Endothelial cell of umbilical vein (primary cell): ENCODE measurements around the gene RPS6KA5. TPM values are rescaled to one million over a fixed set of nuclear protein-coding genes. Genes with fewer than 3 reads are reported as not detected.

Experiments
- BruUV-seq: library from RNA; stranded (reverse); fragments of 400-500 nt; replicated peaks from 2 replicates; lab custom pipeline; 2021; lab: Mats Ljungman, UMichigan
- CTCF ChIA-PET: fragments of 300-600, 350-600 bp; sonication (Branson Sonifier 250); formaldehyde crosslinking; loops from one replicate; lab custom pipeline; 2021; ENCODE audit warnings: antibody characterized with exemption, inconsistent platforms; lab: Charles Lee
- POLR2A ChIA-PET: fragments of 300-600, 350-600 bp; sonication (Branson Sonifier 250); formaldehyde crosslinking; loops from one replicate; lab custom pipeline; 2021; ENCODE audit warnings: antibody characterized with exemption, inconsistent platforms; lab: Charles Lee
- DNase-seq: peaks from one replicate; pipeline ENCODE4 v3.0.0-alpha.2; 2011; ENCODE audit warnings: low read depth, low spot score
- FAIRE-seq: peaks from 2 replicates; lab custom pipeline; 2011; peaks lifted over from hg19 to GRCh38; lab: Jason Lieb, UNC
- H2AFZ ChIP-seq: 2 replicates; pipeline ENCODE4 v1.6.0; 2012; ENCODE audit warnings: low read depth, low read length, control low read depth, inconsistent platforms
- H3K27ac ChIP-seq: 2 replicates; pipeline ENCODE4 v1.5.1; 2011; ENCODE audit warnings: low read depth, mild to moderate bottlenecking, control low read depth, low read length, moderate library complexity; ENCODE audit not compliant: insufficient read depth
- H3K27me3 ChIP-seq, 2 experiments: 2 replicates each; pipeline versions ENCODE4 v1.6.0 to v1.6.1; 2011; ENCODE audit warnings: low read length in 2 of 2, mixed read lengths in 1 of 2; ENCODE audit not compliant: control insufficient read depth in 2 of 2, insufficient read depth in 2 of 2
- H3K36me3 ChIP-seq, 2 experiments: 2 replicates in 1 of 2; 3 replicates in 1 of 2; pipeline ENCODE4 v1.5.1; 2011; ENCODE audit warnings: low read length in 2 of 2, mild to moderate bottlenecking in 1 of 2, moderate library complexity in 1 of 2; ENCODE audit not compliant: control insufficient read depth in 2 of 2, insufficient read depth in 2 of 2; ENCODE audit errors: extremely low read depth in 1 of 2
- H3K4me1 ChIP-seq: 3 replicates; pipeline ENCODE4 v1.5.1; 2011; ENCODE audit warnings: mild to moderate bottlenecking, low read length; ENCODE audit not compliant: control insufficient read depth, insufficient read depth; ENCODE audit errors: extremely low read depth
- H3K4me2 ChIP-seq: 2 replicates; pipeline ENCODE4 v1.6.1; 2011; ENCODE audit warnings: low read length, control low read depth, mixed read lengths; ENCODE audit not compliant: insufficient read depth
- H3K4me3 ChIP-seq, 3 experiments: fragments of 200-600 bp in 1 of 3; sonication (generic), shearing (Covaris generic) in 1 of 3; replicated peaks in 1 of 3; 2 replicates each; pipeline ENCODE4 v1.5.1; 2011 to 2016; ENCODE audit warnings: control low read depth in 3 of 3, low read length in 3 of 3, mild to moderate bottlenecking in 2 of 3, inconsistent platforms in 1 of 3, low read depth in 1 of 3, moderate library complexity in 1 of 3; ENCODE audit not compliant: insufficient read depth in 1 of 3
- H3K79me2 ChIP-seq: 2 replicates; pipeline ENCODE4 v1.6.0; 2012; ENCODE audit warnings: low read length, inconsistent platforms; ENCODE audit not compliant: control insufficient read depth, insufficient read depth
- H3K9ac ChIP-seq: replicated peaks from 2 replicates; pipeline ENCODE3; 2011; ENCODE audit warnings: low read length, control low read depth; ENCODE audit not compliant: insufficient read depth; ENCODE audit errors: extremely low read depth
- H3K9me1 ChIP-seq: replicated peaks from 3 replicates; pipeline ENCODE4 v1.6.0; 2011; ENCODE audit warnings: mild to moderate bottlenecking, low read length; ENCODE audit not compliant: control insufficient read depth, insufficient read depth; ENCODE audit errors: extremely low read depth
- H3K9me3 ChIP-seq: replicated peaks from 2 replicates; pipeline ENCODE4 v1.5.1; 2012; ENCODE audit warnings: low read length, inconsistent platforms; ENCODE audit not compliant: control insufficient read depth, insufficient read depth
- H4K20me1 ChIP-seq: replicated peaks from 2 replicates; pipeline ENCODE3; 2011; ENCODE audit warnings: mild to moderate bottlenecking, low read length; ENCODE audit not compliant: control insufficient read depth, insufficient read depth; ENCODE audit errors: extremely low read depth
- CTCF ChIP-seq, 2 donors: IDR thresholded peaks; 1 replicate in 1 of 2; 2 replicates in 1 of 2; pipeline ENCODE4 v1.5.1; 2011; ENCODE audit warnings: low read length in 2 of 2, mild to moderate bottlenecking in 2 of 2, moderate library complexity in 2 of 2, control low read depth in 1 of 2, inconsistent platforms in 1 of 2, low read depth in 1 of 2; ENCODE audit not compliant: insufficient read depth in 1 of 2; ENCODE audit errors: extremely low read depth in 1 of 2
- FOS ChIP-seq: IDR thresholded peaks from 2 replicates; pipeline ENCODE4 v1.6.1; 2011; ENCODE audit warnings: mild to moderate bottlenecking, low read length, moderate library complexity, borderline replicate concordance; ENCODE audit not compliant: insufficient read depth
- GATA2 ChIP-seq: IDR thresholded peaks from 2 replicates; pipeline ENCODE4 v1.7.0; 2011; ENCODE audit warnings: low read depth, mild to moderate bottlenecking, moderate library complexity, mixed read lengths, low read length; ENCODE audit not compliant: insufficient read length, insufficient read depth
- JUN ChIP-seq: IDR thresholded peaks from 2 replicates; pipeline ENCODE4 v1.6.1; 2011; ENCODE audit warnings: borderline replicate concordance, low read depth; ENCODE audit not compliant: insufficient read length, insufficient read depth
- MYC ChIP-seq: IDR thresholded peaks from one replicate; pipeline ENCODE4 v1.6.1; 2011; ENCODE audit warnings: mild to moderate bottlenecking, low read depth, low read length
- POLR2AphosphoS5 ChIP-seq: IDR thresholded peaks from 2 replicates; pipeline ENCODE4 v1.6.1; 2012; ENCODE audit warnings: low read depth, mild to moderate bottlenecking, control low read depth, low read length, moderate library complexity; ENCODE audit not compliant: insufficient read depth
- dilution Hi-C: fragments of 300-500 bp; cut with MboI; formaldehyde crosslinking; loops from one replicate; pipeline ENCODE4 v1.15.0; 2019; ENCODE audit warnings: low sequenced_read_pairs; ENCODE audit not compliant: extremely low pct_ligation_motif_present
- intact Hi-C: fragments of 100-400 bp; cut with micrococcal nuclease; formaldehyde crosslinking; loops from one replicate; pipeline ENCODE4 v1.10.0; 2022
- polyA plus RNA-seq, 4 experiments: library from polyadenylated mRNA; depleted of rRNA in 3 of 4; stranded (reverse) in 3 of 4; unstranded in 1 of 4; fragments of >200 nt; gene quantifications; 2 replicates each; pipeline versions ENCODE4 v1.2.1 to v1.2.3, GENCODE V29; 2011 to 2012; ENCODE audit warnings: missing spikeins in 1 of 4
- total RNA-seq: library from RNA; stranded (reverse); gene quantifications from 2 replicates; pipeline ENCODE4 v1.2.3, GENCODE V29; 2021

Gene RPS6KA5
- total and polyA plus RNA-seq, 2 donors (not counting 3 experiments of a cell fraction or from before 2014, with no cell fraction given), result 2.9 to 5.4 TPM

GRCh38 chr14:90962505-90963109, 97.8 kb downstream of the RPS6KA5 start:
- Histone ChIP-seq H3K4me2 (no peak overlapping the region), H3K4me3 (no peak overlapping the region), H3K27me3 (no peaks in the 10 kb centered on the region), H3K4me1 (peaks cover 8% of the 10 kb centered on the region), H3K9ac (no peak overlapping the region), H2AFZ (no peak overlapping the region), H3K27ac (no peak overlapping the region), H3K9me3 (no peaks in the 10 kb centered on the region), H4K20me1 (no peaks in the 10 kb centered on the region), H3K36me3 (no peaks in the 10 kb centered on the region), H3K9me1 (no peaks in the 10 kb centered on the region), H3K79me2 (no peaks in the 10 kb centered on the region)
- no peak for DNase-seq
- FAIRE-seq, result no peak
- dilution Hi-C loops, result no loop called here
- BruUV-seq, result no TSS peak
- TF ChIP-seq POLR2AphosphoS5, result no peak
- no peak for TF ChIP-seq FOS
- no peak for TF ChIP-seq GATA2
- ChIA-PET CTCF (interaction anchor here (0.7 to 1.7 kb wide), 2 partner anchors 10 to 59 kb away, joined by 3 to 4 read pairs; no protein-coding TSS in a partner anchor), POLR2A (no interaction called here)
- intact Hi-C loops, result no loop called here

GRCh38 chr14:90960818-90961217, 99.6 kb downstream of the RPS6KA5 start:
- intact Hi-C loops (no loop called here), dilution Hi-C loops (no loop called here)
- FAIRE-seq, result peak; percentile 52
- H3K27me3 ChIP-seq, result no peaks in the 10 kb centered on the region
- H4K20me1 ChIP-seq, result no peaks in the 10 kb centered on the region
- H3K79me2 ChIP-seq, result no peaks in the 10 kb centered on the region
- peak overlapping the region; percentile 44 for H2AFZ ChIP-seq
- H3K4me3 ChIP-seq, result no peak overlapping the region
- H3K9me1 ChIP-seq, result no peaks in the 10 kb centered on the region
- peak; percentile 13 for DNase-seq
- peak overlapping the region; percentile 74 for H3K4me2 ChIP-seq
- no peaks in the 10 kb centered on the region for H3K9me3 ChIP-seq
- H3K4me1 ChIP-seq, result peaks cover 8% of the 10 kb centered on the region
- CTCF ChIA-PET, result interaction anchor here (1.9 kb wide), 1 partner anchor 9 kb away, joined by 4 read pairs; no protein-coding TSS in a partner anchor
- POLR2A ChIA-PET, result no interaction called here
- TF ChIP-seq JUN (no peak), MYC (no peak), CTCF (IDR thresholded peaks at IDR 0.05; ENCODE audit: extremely low read depth in 1 of 2, insufficient read depth in 1 of 2, low read depth in 1 of 2, low read length in 2 of 2) (no peak)
- no peaks in the 10 kb centered on the region for H3K36me3 ChIP-seq
- no TSS peak for BruUV-seq
- peak overlapping the region; percentile 30 for H3K9ac ChIP-seq
- peak overlapping the region; percentile 52 for H3K27ac ChIP-seq
